ENCODE results near the gene PIEZO1. TPM values are rescaled to one million over a fixed set of nuclear protein-coding genes. Genes with fewer than 3 reads are reported as not detected.
A peak's percentile ranks its signal among the peaks of the same experiment; 100 is the strongest.

Gene PIEZO1
- total and polyA plus RNA-seq, 9 of the 15 experiments (the other 6 are each of a cell fraction or from before 2014, with no cell fraction given) = 3.6 to 432 (median 131) TPM

- no peak for TF ChIP-seq NKRF (IDR thresholded peaks at IDR 0.05; ENCODE audit: borderline replicate concordance)
- 0 out of 2 replicates have a peak, but pooled peaks have one; percentile 17 for TF ChIP-seq ZBTB17 (CRISPR knock-in tag; IDR thresholded peaks at IDR 0.05)
- no peak for TF ChIP-seq ZNF324 (CRISPR knock-in tag; IDR thresholded peaks at IDR 0.05)
- TF ChIP-seq KLF10 (CRISPR knock-in tag; IDR thresholded peaks at IDR 0.05) = no peak
- TF ChIP-seq YY1 (IDR thresholded peaks at IDR 0.05; ENCODE audit: borderline replicate concordance in 1 of 3, control insufficient read depth in 1 of 3, extremely low read depth in 1 of 3, insufficient read depth in 3 of 3, insufficient read length in 1 of 3, insufficient replicate concordance in 2 of 3, low read depth in 1 of 3, low read length in 2 of 3) = peak in 1 of 3 experiments; percentile 18
- 0 out of 6 replicates have a peak, but pooled peaks of 2 of the 3 experiments have one; percentile 19 to 49 for TF ChIP-seq ZBTB11 (CRISPR knock-in tag; IDR thresholded peaks at IDR 0.05)
- peak; percentile 42; the same call in 1 of the 2 replicates for TF ChIP-seq TRIM28 (IDR thresholded peaks at IDR 0.05)
- peak; percentile 41; the same call in 1 of the 2 replicates for TF ChIP-seq ZBTB40 (IDR thresholded peaks at IDR 0.05)
- no peak for TF ChIP-seq ZBTB40 (CRISPR knock-in tag; IDR thresholded peaks at IDR 0.05)
These were observed 27.7 kb upstream of the PIEZO1 start (continued) for GRCh38 chr16:88812513-88813268.
